ENCODE results near the gene SLC5A2.
"Not testable (repeated sequence)": the region's sequence is repeated elsewhere in the genome, so short reads cannot be mapped to it uniquely, and the experiment has no call there.

Gene SLC5A2

DNA sequence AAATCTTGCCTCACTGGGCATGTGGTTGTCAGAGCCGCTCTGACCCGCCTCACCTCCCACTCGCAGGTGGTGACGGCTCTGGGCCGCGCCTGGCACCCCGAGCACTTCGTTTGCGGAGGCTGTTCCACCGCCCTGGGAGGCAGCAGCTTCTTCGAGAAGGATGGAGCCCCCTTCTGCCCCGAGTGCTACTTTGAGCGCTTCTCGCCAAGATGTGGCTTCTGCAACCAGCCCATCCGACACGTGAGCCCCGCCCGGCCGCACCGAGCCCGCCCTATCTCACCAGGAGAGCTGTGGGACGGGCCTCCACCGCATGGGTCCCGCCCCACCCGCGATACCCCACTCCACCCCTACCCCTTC, 7.0 kb upstream of the SLC5A2 start:
- no peak for DNase-seq (ENCODE audit: low spot score)

GRCh38 chr16:31476303-31477219, 6.4 kb upstream of the SLC5A2 start:
- peak; percentile 50 for DNase-seq (ENCODE audit: low spot score)

DNA sequence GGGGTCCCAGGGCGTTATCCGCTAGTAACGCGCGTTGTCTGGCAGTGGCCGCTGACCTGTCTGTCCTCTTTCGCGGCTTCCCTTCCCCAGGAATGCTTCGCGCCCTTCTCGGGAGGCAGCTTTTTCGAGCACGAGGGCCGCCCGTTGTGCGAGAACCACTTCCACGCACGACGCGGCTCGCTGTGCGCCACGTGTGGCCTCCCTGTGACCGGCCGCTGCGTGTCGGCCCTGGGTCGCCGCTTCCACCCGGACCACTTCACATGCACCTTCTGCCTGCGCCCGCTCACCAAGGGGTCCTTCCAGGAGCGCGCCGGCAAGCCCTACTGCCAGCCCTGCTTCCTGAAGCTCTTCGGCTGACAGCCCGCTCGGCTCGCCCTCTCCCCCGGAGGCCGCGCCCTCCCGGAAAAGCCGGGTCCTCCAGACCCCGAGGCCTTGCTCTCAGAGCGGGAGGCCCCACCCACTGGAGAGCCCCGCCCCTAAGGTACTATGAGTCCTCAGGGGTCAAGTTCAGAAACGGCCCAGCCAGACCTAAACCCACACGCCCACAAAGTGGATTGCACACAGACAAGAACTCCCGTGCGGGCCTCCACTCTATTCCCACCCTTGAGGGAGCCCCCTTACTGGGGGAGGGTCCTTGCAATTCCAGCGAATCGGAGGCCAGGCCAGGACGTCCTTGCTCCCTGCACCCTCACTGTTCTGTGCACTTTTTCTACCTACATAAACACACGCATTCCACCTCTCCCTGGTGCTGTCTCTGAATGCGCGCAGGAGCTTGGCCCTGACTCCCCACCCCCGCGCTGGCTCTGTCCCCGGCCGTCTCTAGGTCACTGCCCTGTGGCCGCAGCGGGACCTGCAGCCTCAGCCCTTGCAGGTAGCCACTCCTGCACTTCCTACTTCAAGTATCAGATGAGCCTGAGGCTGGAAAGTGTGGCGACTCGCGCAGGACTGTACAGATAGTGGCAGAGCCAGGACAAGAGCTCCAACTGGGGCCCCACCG, 5.4 kb upstream of the SLC5A2 start:
- DNase-seq (ENCODE audit: low spot score): no peak

DNA sequence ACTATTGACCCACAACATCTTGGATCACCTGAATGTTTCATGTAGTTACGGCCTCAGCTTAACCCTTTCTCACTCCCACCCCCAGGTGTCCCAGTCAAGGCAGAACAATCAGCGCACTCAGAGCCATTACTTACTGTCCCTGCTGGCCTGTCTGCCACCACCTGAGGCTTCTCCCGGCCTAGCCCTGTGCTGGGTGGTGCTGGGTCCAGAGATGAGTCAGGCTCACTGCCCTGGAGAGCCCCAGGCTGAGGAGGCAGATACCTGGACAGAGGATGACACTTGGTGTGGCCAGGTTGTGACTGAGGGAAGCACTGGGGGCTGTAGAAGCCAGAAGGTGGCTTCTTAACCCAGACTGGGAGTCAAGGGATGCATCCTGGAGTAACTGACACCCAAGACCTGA, 4.0 kb upstream of the SLC5A2 start:
- DNase-seq (ENCODE audit: low spot score): no peak

DNA sequence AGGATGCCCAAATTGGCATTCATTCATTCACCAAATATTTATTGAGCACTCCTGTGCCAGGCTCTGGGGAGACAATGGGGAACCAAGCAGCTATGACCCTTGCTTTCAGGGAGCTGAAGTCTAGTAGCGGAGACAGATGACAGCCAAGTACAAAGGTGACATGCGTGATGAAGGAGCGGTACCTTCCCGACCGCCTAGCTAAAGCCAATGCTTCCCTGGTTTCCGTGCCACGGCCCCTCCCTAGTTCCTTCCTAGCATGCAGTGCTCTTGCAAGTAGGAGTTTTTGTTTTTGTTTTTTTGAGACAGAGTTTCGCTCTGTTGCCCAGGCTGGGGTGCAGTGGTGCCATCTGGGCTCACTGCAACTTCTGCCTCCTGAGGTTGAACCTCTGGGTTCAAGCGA, 3.2 kb upstream of the SLC5A2 start:
- DNase-seq (ENCODE audit: low spot score): no peak

DNA sequence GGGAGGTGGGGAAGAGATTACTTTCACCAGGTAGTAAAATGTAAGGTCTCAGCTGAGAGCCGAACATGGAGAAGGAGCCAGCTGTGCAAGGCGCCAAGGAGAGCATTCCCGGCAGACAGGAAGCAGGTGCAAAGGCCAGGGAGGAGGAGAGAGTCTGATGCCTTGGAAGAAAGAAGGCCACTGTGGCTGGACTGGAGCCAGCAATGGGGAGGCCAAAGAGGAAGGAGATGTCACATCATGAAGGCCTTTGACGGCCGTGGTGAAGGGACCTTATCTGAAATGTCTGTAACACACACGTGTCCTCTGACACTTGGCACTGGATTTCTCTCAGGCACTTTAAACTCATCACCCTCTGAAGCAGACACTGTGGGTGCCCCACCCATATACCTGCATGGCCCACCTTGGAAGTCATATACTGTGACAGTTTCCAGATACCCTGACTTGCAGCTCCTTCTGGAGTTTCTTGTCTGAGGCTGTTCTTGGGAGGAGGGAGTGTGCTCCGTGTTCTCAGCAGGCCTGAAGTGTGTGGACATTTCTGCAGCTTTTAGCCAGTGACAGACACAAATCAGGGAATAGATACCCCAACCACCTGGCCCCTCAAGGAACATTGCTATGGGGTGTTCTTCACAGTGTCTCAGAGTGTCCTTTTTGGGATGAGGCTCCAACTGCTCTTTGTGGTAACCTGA, 1.9 kb upstream of the SLC5A2 start:
- DNase-seq (ENCODE audit: low spot score): no peak

- not testable (repeated sequence) for DNase-seq (ENCODE audit: low spot score)
These were observed 1.1 kb downstream of the SLC5A2 start for GRCh38 chr16:31484048-31484447.

DNA sequence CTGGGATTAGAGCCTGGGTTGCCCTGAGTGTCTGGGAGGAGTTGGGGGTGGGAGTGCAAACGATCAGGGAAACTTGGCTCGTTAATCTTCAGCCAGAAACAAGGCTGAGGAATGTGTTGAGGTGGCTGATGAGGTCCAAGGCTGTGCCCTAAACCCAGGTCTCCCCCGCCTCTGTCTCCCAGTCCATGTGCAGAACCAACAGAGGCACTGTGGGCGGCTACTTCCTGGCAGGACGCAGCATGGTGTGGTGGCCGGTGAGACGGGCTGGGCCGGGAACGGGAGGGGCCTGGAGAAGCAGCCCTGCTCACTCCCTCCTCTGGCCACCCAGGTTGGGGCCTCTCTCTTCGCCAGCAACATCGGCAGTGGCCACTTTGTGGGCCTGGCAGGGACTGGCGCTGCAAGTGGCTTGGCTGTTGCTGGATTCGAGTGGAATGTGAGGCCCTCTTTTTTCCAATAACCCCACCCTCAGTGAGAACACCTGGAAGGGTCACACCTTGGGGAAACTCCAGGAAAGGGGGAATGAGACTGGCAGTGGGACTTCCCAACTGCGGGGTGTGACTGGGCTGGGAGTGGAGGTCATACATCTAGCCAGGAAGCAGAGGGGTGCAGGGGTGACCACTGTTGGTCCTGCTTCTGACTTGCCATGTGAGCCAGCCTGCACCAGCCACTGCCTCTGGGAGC, 1.7 kb downstream of the SLC5A2 start:
- DNase-seq (ENCODE audit: low spot score): no peak

DNA sequence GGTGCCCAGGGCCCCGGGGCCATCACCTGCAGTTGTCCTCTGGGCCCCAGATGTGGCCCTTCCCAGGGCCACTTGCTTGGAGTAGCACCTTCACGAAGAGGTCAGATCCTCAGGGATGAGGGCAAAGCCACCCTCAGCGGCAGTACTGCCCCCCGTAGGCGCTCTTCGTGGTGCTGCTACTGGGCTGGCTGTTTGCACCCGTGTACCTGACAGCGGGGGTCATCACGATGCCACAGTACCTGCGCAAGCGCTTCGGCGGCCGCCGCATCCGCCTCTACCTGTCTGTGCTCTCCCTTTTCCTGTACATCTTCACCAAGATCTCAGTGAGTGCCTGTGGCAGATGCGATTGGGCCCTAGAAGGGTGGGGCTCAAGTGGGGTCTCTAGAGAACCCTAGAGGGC, 2.6 kb downstream of the SLC5A2 start:
- DNase-seq (ENCODE audit: low spot score): no peak

DNA sequence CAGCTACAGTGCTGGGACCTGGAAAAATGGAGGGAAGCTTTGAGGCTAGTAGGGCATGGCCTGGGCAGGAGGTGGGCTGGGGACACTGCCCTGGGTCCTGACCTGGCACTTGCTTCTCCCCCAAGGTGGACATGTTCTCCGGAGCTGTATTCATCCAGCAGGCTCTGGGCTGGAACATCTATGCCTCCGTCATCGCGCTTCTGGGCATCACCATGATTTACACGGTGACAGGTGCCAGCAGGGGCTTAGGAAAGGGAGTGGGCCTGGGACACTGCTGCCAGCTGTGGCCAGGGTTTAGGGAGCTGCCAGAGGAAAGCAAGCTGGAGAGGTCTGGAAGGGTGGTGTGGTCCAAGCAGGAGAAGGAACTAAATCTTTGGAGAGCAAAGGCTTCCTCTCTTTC, 3.1 kb downstream of the SLC5A2 start:
- no peak for DNase-seq (ENCODE audit: low spot score)

GRCh38 chr16:31487071-31487719, 4.3 kb downstream of the SLC5A2 start:
- no peak for DNase-seq (ENCODE audit: low spot score)

DNA sequence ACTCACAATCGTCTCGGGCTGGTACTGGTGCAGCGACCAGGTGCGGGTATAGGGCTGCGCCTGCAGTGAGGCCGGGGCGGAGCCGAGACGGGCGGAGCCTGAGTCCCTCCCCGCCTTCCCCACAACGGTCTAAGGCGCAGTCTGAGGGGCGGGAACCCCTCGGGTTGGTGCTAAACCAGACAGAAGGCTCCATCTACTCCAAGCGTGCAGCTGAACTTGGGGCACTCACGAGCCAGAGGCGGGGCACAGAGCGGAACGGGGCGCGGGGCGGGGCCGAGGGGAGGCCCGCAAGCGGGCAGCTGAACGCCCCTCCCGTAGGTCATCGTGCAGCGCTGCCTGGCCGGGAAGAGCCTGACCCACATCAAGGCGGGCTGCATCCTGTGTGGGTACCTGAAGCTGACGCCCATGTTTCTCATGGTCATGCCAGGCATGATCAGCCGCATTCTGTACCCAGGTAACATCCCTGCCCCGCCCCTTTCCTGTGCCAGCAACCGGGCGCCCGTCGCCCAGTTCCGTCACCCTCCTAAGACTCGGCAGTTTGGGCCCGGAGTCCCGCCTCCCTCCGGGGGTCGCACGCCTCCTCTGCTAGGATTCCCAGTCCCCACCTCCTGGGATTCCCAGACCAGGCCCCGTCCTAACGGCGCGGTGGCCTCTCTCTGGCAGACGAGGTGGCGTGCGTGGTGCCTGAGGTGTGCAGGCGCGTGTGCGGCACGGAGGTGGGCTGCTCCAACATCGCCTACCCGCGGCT, 5.0 kb downstream of the SLC5A2 start:
- DNase-seq (ENCODE audit: low spot score): peak; percentile 30

- no peak for DNase-seq (ENCODE audit: low spot score)
These were observed 5.8 kb downstream of the SLC5A2 start for GRCh38 chr16:31488468-31489297.

- DNase-seq (ENCODE audit: low spot score): no peak
These were observed 6.3 kb downstream of the SLC5A2 start for GRCh38 chr16:31489298-31489564.

- no peak for DNase-seq (ENCODE audit: low spot score)
These were observed 7.0 kb downstream of the SLC5A2 start for GRCh38 chr16:31489616-31490584.

DNA sequence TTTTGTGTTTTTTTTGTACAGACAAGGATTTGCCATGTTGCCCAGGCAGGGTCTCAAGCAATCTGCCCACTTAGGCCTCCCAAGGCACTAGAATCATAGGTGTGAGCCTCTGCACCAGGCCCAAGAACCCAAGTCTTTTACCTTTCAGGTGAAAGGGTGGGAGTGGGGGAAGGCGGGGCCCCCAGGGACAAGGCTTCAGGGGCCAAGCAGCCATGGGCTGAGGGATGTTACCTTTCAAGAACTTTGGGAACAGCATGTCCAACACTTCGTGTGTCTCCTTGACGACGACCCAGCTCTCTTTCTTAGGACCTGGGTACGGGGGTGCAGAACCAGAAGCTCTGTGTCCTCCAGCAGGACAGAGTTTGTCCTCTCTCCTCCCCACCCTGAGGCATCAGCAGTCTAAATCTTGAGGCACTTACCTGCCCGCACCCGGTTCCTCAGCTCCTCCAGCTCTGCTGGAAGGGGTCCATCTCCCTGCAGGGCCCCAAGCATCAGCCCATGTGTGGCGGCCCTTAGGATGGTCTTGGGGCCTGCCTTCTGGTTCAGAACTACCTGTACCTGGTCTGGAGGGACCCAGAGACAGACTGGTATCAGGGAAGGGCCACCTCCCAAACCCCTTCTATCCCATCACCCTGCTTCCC, 9.0 kb downstream of the SLC5A2 start:
- no peak for DNase-seq (ENCODE audit: low spot score)

DNA sequence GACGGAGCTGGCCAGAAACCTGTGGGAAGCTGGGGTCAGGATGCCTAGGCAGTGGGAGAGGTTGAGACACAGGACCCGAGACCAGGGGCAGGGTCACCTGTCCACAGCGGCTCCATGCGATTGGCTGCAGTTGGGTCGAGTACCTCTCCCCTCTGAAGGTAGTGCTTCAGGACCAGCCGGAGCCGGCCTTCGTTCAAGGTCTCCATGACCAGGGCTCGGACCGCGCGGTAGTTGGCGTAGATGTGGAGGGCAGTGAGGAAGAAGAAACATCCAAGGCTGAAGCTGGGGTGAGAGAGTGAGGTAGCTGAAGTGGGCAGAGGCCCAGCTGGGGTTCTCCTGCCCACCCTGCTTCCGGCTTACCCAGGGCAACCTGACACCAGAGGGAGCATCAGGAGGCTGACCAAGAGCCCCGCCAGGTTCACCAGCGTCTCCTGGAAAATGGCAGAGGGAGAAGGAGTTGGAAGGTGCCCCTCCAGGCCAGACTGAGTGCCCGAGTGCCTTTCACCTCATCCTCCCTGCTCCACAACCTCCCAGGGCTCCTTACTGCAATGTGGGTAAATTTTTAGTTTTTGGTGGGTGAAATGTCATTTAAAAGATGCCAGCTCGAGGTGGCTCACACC, 10.7 kb downstream of the SLC5A2 start:
- DNase-seq (ENCODE audit: low spot score): no peak

GRCh38 chr16:31496670-31497069, 13.7 kb downstream of the SLC5A2 start:
- no peak for DNase-seq (ENCODE audit: low spot score)
